AG20443 (cell line): ENCODE measurements around the gene SUCLG2.

Experiments used
- DNase-seq: peaks from one replicate; pipeline ENCODE4 v3.0.0; 2012; ENCODE audit warnings: low spot score, mixed read lengths

SUCLG2 gene

GRCh38 chr3:67384016-67384415 is 270.4 kb downstream of the SUCLG2 start:
- no peak for DNase-seq

- no peak for DNase-seq
Observed at GRCh38 chr3:67383379-67383778, 271.0 kb downstream of the SUCLG2 start.

- DNase-seq: no peak
Observed at GRCh38 chr3:67382536-67382935, 271.9 kb downstream of the SUCLG2 start.

GRCh38 chr3:67381667-67382272 is 272.6 kb downstream of the SUCLG2 start:
- DNase-seq: peak; percentile 23

GRCh38 chr3:67380118-67380517 is 274.3 kb downstream of the SUCLG2 start:
- DNase-seq: no peak

- DNase-seq: no peak
Observed at GRCh38 chr3:67377299-67377698, 277.1 kb downstream of the SUCLG2 start.

GRCh38 chr3:67376416-67376815 is 278.0 kb downstream of the SUCLG2 start:
- no peak for DNase-seq

GRCh38 chr3:67375976-67376375 is 278.4 kb downstream of the SUCLG2 start:
- DNase-seq: no peak

- no peak for DNase-seq
Observed at GRCh38 chr3:67362686-67363085, 291.7 kb downstream of the SUCLG2 start.

GRCh38 chr3:67361770-67362169 is 292.6 kb downstream of the SUCLG2 start:
- DNase-seq: no peak

- no peak for DNase-seq
Observed at GRCh38 chr3:67361323-67361722, 293.1 kb downstream of the SUCLG2 start.

- peak; percentile 49 for DNase-seq
Observed at GRCh38 chr3:67357610-67358458, 296.6 kb downstream of the SUCLG2 start.

GRCh38 chr3:67349551-67350174 is 304.7 kb downstream of the SUCLG2 start:
- DNase-seq: no peak

GRCh38 chr3:67346081-67346480 is 308.3 kb downstream of the SUCLG2 start:
- DNase-seq: no peak

GRCh38 chr3:67335813-67336212 is 318.6 kb downstream of the SUCLG2 start:
- DNase-seq: no peak

GRCh38 chr3:67334588-67334987 is 319.8 kb downstream of the SUCLG2 start:
- no peak for DNase-seq

- DNase-seq: no peak
Observed at GRCh38 chr3:67329358-67329757, 325.1 kb downstream of the SUCLG2 start.

GRCh38 chr3:67327582-67327981 is 326.8 kb downstream of the SUCLG2 start:
- no peak for DNase-seq

GRCh38 chr3:67325231-67325630 is 329.2 kb downstream of the SUCLG2 start:
- DNase-seq: no peak
